GM13977 (cell line): ENCODE measurements around the gene F13B.

ENCODE experiments used
- DNase-seq: peaks from one replicate; pipeline ENCODE4 v3.0.0; 2012; ENCODE audit warnings: low spot score
- in situ Hi-C: fragments of 300-500 bp; cut with MboI; formaldehyde crosslinking; loops from one replicate; pipeline ENCODE4 v1.12.0; 2022; ENCODE audit warnings: low sequenced_read_pairs, low pct_unique_long_range_greater_than_20kb, mixed read lengths, inconsistent platforms; ENCODE audit not compliant: unreplicated experiment
- TF ChIP-seq, protein P1 (sequence below): IDR thresholded peaks from 2 replicates; pipeline ENCODE4 v1.5.1; 2012; ENCODE audit warnings: mild to moderate bottlenecking, control low read depth; ENCODE audit not compliant: insufficient read depth; ENCODE audit errors: extremely low read depth, missing control alignments

The F13B gene

DNA sequence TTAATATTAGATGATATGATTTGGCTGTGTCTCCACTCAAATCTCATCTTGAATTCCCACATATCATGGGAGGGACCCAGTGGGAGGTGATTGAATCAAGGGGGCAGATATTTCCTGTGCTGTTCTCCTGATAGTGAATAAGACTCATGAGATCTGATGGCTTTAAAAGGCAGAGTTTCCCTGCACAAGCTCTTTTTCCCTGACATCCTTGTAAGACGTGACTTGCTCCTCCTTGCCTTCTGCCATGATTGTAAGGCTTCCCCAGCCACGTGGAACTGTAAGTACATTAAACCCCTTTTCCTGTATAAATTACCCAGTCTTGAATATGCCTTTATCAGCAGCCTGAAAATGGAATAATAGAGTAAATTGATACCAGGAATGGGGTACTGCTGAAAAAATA is 13.3 kb upstream of the F13B start:
- no peak for DNase-seq
- TF ChIP-seq, protein P1, sequence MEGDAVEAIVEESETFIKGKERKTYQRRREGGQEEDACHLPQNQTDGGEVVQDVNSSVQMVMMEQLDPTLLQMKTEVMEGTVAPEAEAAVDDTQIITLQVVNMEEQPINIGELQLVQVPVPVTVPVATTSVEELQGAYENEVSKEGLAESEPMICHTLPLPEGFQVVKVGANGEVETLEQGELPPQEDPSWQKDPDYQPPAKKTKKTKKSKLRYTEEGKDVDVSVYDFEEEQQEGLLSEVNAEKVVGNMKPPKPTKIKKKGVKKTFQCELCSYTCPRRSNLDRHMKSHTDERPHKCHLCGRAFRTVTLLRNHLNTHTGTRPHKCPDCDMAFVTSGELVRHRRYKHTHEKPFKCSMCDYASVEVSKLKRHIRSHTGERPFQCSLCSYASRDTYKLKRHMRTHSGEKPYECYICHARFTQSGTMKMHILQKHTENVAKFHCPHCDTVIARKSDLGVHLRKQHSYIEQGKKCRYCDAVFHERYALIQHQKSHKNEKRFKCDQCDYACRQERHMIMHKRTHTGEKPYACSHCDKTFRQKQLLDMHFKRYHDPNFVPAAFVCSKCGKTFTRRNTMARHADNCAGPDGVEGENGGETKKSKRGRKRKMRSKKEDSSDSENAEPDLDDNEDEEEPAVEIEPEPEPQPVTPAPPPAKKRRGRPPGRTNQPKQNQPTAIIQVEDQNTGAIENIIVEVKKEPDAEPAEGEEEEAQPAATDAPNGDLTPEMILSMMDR: no peak
- in situ Hi-C loops: no loop called here

DNA sequence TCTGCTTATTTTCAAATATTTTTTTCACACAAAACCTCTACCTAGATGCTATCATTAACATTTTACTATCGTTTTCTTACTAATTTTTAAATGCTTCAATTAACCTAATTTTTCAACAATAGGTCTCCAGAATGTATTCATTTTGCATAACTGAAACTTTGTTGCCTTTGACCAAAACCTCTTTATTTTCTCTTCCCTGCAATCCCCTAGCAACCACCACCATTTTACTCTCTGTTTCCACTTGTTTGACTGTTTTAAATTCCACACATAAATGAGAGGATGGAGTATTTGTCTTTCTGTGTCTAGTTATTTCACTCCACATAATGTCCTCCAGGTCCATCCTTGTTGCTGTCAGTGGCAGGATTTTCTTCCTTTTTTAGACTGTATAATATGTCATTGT is 9.5 kb upstream of the F13B start:
- TF ChIP-seq, protein P1: no peak
- in situ Hi-C loops: no loop called here
- no peak for DNase-seq

DNA sequence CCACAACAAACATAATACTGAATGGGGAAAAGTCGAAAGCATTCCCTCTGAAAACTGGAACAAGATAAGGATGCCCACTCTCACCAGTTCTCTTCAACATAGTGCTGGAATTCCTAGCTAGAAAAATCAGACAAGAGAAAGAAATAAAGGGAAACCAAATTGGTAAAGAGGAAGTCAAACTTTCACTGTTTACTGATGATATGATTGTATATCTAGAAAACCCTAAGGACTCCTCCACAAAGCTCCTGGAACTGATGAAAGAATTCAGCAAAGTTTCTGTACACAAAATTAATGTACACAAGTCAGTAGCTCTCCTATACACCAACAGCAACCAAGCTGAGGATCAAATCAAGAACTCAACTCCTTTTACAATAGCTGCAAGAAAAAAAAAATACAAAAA is 6.9 kb upstream of the F13B start:
- TF ChIP-seq, protein P1: no peak
- in situ Hi-C loops: no loop called here

DNA sequence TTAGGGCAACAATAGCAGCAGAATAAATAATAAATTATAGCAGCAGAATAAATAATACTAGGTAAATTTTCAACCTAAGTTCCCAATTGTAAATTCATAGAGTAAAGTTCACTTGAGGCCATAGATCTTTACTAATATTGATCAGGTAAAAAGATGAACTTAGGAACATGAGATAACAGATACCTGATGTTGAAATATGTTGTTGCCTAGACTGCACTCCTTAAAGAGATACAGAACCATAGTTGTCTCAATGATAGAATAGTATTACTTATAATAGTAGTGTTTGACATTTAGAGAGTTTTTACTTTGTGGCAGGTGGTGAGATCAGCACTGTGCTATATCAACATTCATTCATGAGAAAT is 378 bp upstream of the F13B start:
- in situ Hi-C loops: no loop called here
- no peak for DNase-seq
- TF ChIP-seq, protein P1: no peak

More for the DNA sequence above, 6.9 kb upstream of the F13B start:
- DNase-seq: no peak

DNA sequence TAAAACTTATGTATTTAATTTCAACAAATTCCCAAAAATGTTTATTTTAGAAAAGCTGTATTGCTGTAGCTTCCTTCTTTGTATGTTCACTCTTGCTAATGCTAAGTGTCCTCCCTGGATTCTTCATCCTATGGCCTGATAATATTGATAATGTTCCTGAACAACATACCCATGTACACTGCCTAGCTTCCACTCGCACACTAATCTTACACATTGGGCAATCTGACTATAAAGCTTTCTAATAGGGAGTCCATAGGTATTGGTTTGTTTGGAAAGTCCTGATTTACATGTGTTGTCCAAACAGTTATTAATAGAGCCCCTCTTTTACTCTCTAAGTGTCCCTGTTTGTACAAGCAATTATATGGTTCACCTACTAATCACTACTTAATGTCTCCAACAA is 783 bp downstream of the F13B start:
- TF ChIP-seq, protein P1: no peak
- in situ Hi-C loops: no loop called here
- DNase-seq: no peak

DNA sequence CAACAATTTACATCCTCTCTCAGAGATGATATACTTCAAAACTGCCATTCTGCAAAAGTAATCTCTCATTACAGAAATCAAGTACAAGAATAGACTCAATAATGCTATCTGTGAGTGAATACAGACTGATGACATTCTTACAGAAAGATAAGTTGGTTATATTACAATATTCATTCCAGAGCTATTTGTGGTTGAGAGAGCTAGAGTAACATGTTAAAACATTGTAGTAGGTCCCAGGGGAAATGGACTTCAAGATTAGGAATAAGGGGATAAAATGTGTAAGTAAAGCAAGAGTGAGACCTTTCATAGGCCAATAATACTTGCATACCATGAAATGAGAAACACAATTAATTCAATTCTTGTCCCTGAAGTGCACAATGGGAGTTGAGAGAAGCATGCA is 1.5 kb downstream of the F13B start:
- in situ Hi-C loops: no loop called here
- TF ChIP-seq, protein P1: no peak
- no peak for DNase-seq

DNA sequence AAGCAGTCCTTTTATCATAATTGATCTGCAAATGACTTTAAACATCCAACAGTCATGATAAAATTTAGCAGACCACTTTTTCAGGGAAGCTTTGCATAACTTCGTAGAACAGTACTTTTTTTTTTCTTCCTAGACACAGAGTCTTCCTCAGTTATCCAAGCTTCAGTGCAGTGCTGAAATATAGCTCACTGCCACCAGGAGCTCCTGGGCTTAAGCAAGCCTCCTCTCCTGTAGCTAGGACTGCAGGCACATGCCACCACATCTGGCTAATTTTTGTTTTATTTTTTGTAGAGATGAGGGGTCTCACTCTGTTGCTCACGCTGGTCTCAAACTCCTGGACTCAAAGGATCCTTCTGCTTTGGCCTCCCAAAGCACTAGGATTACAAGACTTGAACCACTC is 3.8 kb downstream of the F13B start:
- in situ Hi-C loops: no loop called here
- no peak for DNase-seq
- TF ChIP-seq, protein P1: no peak
